Gastroesophageal sphincter (tissue), 3 donors: ENCODE measurements around the gene MYL12B.

Experiments
- CTCF ChIP-seq, 4 experiments: fragments of 200-600 bp in 2 of 4; fragments of 450-650 bp in 2 of 4; sonication (generic) in 1 of 4; IDR thresholded peaks; one replicate each; pipeline ENCODE4 v1.5.1; 2017 to 2019; ENCODE audit warnings: antibody characterized with exemption in 4 of 4, mild to moderate bottlenecking in 2 of 4, moderate library complexity in 2 of 4
- POLR2AphosphoS5 ChIP-seq: sonication (generic); formaldehyde crosslinking; IDR thresholded peaks from one replicate; pipeline ENCODE4 v1.6.1; 2017; ENCODE audit warnings: antibody characterized with exemption

- no peak for TF ChIP-seq CTCF (IDR thresholded peaks at IDR 0.05)
- TF ChIP-seq POLR2AphosphoS5 = peak; percentile 73
These were observed 13.1 kb upstream of the MYL12B start for GRCh38 chr18:3248658-3249359.
